Heart right ventricle (tissue), 16 donors: ENCODE results near the gene KCNQ1. TPM values are rescaled to one million over a fixed set of nuclear protein-coding genes. Genes with fewer than 3 reads are reported as not detected.
A peak's percentile ranks its signal among the peaks of the same experiment; 100 is the strongest.

Experiments
- ATAC-seq, 8 donors: fragments of 200-7000 bp; cut with Tn5 transposase; one replicate each; pipeline ENCODE4 v1.9.1; 2020; ENCODE audit warnings: mild to moderate bottlenecking in 8 of 8, moderate library complexity in 8 of 8, moderate number of reproducible peaks in 1 of 8
- DNase-seq, 2 donors: peaks; one replicate each; pipeline ENCODE4 v3.0.0-alpha.2; 2020
- H3K27ac ChIP-seq, 10 donors: fragments of 200-600 bp; sonication (generic) in 2 of 10; one replicate each; pipeline versions ENCODE4 v1.5.0 to v1.8.0; 2020 to 2022; ENCODE audit warnings: mild to moderate bottlenecking in 3 of 10
- H3K27me3 ChIP-seq, 7 donors: fragments of 200-600 bp; one replicate each; pipeline ENCODE4 v1.8.0; 2021 to 2022; ENCODE audit warnings: mild to moderate bottlenecking in 2 of 7
- H3K36me3 ChIP-seq, 9 donors: fragments of 200-600 bp; sonication (generic) in 1 of 9; one replicate each; pipeline versions ENCODE4 v1.5.0 to v1.8.0; 2020 to 2022; ENCODE audit warnings: mild to moderate bottlenecking in 2 of 9
- H3K4me1 ChIP-seq, 9 donors: fragments of 200-600 bp; sonication (generic) in 1 of 9; one replicate each; pipeline versions ENCODE4 v1.5.0 to v1.8.0; 2020 to 2022; ENCODE audit warnings: mild to moderate bottlenecking in 4 of 9
- H3K4me3 ChIP-seq, 10 donors: fragments of 200-600 bp; sonication (generic) in 2 of 10; one replicate each; pipeline versions ENCODE4 v1.5.0 to v1.8.0; 2020 to 2022; ENCODE audit warnings: mild to moderate bottlenecking in 7 of 10, moderate library complexity in 2 of 10
- H3K9me3 ChIP-seq, 11 donors: fragments of 200-600 bp in 10 of 11; sonication (generic) in 2 of 11; one replicate each; pipeline versions ENCODE4 v1.5.0 to v1.8.0; 2013 to 2022; ENCODE audit warnings: mild to moderate bottlenecking in 2 of 11, control low read depth in 1 of 11, moderate library complexity in 1 of 11
- WGBS, 2 donors: extraction: QIAGEN DNeasy Blood & Tissue Kit; methylation state at CpG; one replicate each; pipeline ENCODE4 v1.1.7; 2013; ENCODE audit warnings: inconsistent platforms in 1 of 2; 5-methylcytosine and 5-hydroxymethylcytosine counted together
- intact Hi-C, 10 donors: fragments of 100-400 bp; cut with DNase I; formaldehyde crosslinking; loops; one replicate each; pipeline versions ENCODE4 v1.11.1 to v1.14.2; 2022
- polyA plus RNA-seq, 2 donors: library from polyadenylated mRNA; stranded (reverse); fragments of 200-250 nt; gene quantifications; one replicate each; pipeline ENCODE4 v1.2.3, GENCODE V29; 2013
- total RNA-seq, 10 donors: library from RNA; stranded (reverse); fragmentation: NEBNext Ultra II Directional in 3 of 10; extraction: Animal tissue kit (Norgen Biotek cat#: 25700) in 3 of 10; gene quantifications; one replicate each; pipeline versions ENCODE4 v1.2.1 to v1.2.4, GENCODE V29; 2021 to 2023
- TF ChIP-seq, protein P1 (sequence below), 9 donors: fragments of 200-600 bp; sonication (generic) in 2 of 9; IDR thresholded peaks; one replicate each; pipeline versions ENCODE4 v1.5.0 to v1.8.0; 2021 to 2022; ENCODE audit warnings: antibody characterized with exemption in 9 of 9, mild to moderate bottlenecking in 5 of 9, moderate library complexity in 1 of 9
- donor health status: Arrhythmogenic right ventricular cardiomyopathy.
- donor health status: ischemic (EF 13 %, LVEDD 7.1; RV severe dilation, severe dysfunction).
- donor health status: healthy with polysubstance abuse.
- donor health status: DM: no; HTN: yes; CAD: no.
- donor health status: DM: no; HTN: no; CAD: no.
- donor health status: ischemic (EF 25% LVEDD 6.9; RV normal size, moderate dysfunction).
- donor health status: ischemic (EF 25% LVEDD 5.7; RV mildly dilated, moderate dysfunction).
- donor health status: healthy.
- donor health status: DM: yes; HTN: yes; CAD: no.
- donor health status: Ischemic cardiomyopathy.
- donor health status: ischemic (EF 35%, LVEDD 5.7; RV mildly dilated, moderate dysfunction).
- donor health status: nonischemic (EF 11% LVEDD 7.7; RV severe dilation, severe dysfunction).
- donor health status: DM: yes; HTN: yes; CAD: no.
- donor health status: PGD.
- donor health status: ischemic (EF 29% LVEDD 5.4; RV normal size, mild dysfunction).
- donor health status: nonischemic (EF 23%, LVEDD 6.1; RV moderate dilation, normal function).

Gene KCNQ1
- total and polyA plus RNA-seq, 12 donors: 19.9 to 48.2 (median 33.7) TPM

DNA sequence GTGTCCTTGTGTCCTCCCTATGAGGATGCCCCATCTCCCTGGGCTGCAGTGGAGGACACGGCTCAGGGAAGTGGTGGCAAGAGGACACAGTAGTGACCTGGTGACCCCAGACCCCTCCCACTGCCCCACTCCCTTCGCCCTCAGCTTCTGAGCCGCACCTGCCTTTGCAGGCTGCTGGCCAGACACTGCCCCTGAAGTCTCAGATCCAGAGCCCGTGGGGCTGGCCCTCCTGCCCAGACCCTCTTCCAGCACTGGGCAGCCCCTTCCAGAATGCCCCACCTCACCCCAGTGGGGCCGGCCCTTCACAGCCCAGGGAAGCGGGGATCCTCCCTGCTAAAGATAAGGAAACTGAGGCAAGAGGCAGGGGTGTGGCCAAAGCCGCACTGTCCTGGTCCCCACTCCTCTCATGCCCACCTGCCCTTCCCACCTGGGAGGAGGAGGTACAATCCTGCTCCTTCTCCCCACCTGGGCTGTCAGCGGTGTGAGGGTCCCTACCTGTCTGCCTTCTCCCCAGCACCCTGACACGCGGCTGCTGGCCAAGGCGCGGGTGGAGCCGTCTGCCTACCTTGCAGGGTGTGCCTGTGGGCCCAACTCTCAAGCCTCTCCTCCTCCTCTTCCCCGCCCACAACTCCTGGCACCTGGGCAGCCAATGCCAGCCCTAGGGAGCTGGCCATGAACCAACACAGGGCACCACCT, 17.8 kb upstream of the KCNQ1 start:
- WGBS, 2 donors: 87 to 92% methylated on average over 13 to 14 of the region's 14 CpGs
- Histone ChIP-seq H3K27me3 (peaks cover 0 to 8% (median 0%) of the 10 kb centered on the region in 7 donors), H3K27ac (no peak overlapping the region), H3K4me1 (no peaks in the 10 kb centered on the region), H3K36me3 (no peaks in the 10 kb centered on the region), H3K4me3 (no peak overlapping the region), H3K9me3 (no peaks in the 10 kb centered on the region)
- intact Hi-C loops: loop anchor here in 4 of 10 donors (5.0 kb wide), 2 partner anchors 460 to 465 kb away; partner anchors contain the start of gene CDKN1C (in 2 of the 4)
- TF ChIP-seq, protein P1, sequence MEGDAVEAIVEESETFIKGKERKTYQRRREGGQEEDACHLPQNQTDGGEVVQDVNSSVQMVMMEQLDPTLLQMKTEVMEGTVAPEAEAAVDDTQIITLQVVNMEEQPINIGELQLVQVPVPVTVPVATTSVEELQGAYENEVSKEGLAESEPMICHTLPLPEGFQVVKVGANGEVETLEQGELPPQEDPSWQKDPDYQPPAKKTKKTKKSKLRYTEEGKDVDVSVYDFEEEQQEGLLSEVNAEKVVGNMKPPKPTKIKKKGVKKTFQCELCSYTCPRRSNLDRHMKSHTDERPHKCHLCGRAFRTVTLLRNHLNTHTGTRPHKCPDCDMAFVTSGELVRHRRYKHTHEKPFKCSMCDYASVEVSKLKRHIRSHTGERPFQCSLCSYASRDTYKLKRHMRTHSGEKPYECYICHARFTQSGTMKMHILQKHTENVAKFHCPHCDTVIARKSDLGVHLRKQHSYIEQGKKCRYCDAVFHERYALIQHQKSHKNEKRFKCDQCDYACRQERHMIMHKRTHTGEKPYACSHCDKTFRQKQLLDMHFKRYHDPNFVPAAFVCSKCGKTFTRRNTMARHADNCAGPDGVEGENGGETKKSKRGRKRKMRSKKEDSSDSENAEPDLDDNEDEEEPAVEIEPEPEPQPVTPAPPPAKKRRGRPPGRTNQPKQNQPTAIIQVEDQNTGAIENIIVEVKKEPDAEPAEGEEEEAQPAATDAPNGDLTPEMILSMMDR (IDR thresholded peaks at IDR 0.05): no peak
- DNase-seq (peak in 1 of 2 donors; percentile 7), ATAC-seq (no peak)

DNA sequence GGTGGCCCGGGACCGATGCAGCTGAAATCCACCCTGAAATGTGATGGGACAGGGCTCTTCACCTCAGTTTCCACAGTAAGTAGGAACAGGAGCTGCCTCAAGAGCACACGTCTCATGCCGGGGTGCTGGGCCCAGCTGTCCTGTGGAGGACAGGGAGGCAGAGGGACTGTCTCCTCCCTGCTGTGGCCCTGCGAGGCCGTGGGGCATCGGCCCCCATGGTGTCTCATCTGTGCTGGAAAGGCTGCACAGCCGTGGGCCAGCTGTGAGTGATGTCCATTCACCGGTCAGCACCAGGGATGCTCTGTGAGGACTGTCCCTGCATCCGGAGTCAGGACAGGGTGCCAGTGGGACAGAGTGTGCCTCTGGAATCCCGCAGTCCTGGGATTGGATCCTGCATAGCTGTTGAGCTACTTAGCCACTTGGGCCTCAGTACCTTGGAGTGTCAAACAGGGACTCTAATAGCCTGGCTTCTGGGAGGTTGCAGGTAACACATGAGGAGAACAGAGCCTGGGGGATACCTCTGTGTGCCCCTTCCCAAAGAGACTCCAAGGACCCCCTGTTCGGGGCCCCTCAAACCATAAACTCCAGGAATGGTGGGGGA, 17.0 kb upstream of the KCNQ1 start:
- Histone ChIP-seq H3K4me3 (no peak overlapping the region), H3K9me3 (no peaks in the 10 kb centered on the region), H3K36me3 (no peaks in the 10 kb centered on the region), H3K27ac (no peak overlapping the region), H3K4me1 (no peaks in the 10 kb centered on the region), H3K27me3 (peaks cover 0 to 5% (median 0%) of the 10 kb centered on the region in 7 donors)
- DNase-seq (peak in 1 of 2 donors; percentile 8), ATAC-seq (peak in 2 of 8 donors; percentile 5 to 7)
- WGBS, 2 donors: 65 to 71% methylated on average over 12 of the region's 12 CpGs
- intact Hi-C loops: loop anchor here (1.0 to 5.0 kb wide), 6 partner anchors 103 to 464 kb away; partner anchors contain the start of gene CDKN1C (in 2 of the 10)
- TF ChIP-seq, protein P1 (IDR thresholded peaks at IDR 0.05): no peak

DNA sequence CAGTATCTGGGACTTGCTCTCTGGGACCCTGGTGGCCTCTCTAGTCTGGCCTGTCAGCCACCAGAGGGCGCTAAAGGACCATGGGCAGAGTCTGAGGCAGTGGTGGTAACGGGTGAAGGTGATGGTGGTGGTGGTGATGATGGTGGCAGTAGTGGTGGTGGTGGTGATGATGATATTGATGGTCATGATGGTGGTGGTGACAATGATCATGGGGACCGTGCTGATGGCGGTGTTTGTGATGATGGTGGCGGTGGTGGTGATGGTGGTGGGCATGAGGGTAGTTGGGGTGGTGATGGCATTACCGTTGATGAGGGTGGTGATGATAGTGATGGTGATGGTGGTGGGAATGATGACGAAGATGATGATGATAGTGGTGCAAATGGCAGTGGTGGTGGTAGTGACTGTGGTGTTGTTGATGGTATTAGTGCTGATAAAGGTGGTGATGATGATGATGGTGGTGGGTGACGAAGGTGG, 16.4 kb upstream of the KCNQ1 start:
- Histone ChIP-seq H3K27me3 (peaks cover 0 to 5% (median 0%) of the 10 kb centered on the region in 7 donors), H3K27ac (no peak overlapping the region), H3K4me3 (no peak overlapping the region), H3K4me1 (no peaks in the 10 kb centered on the region), H3K9me3 (no peaks in the 10 kb centered on the region), H3K36me3 (no peaks in the 10 kb centered on the region)
- ATAC-seq (peak; percentile 74 to 90 (median 83)), DNase-seq (peak; percentile 78 to 79)
- 51 to 64% methylated on average over 8 of the region's 8 CpGs for WGBS, 2 donors
- intact Hi-C loops: loop anchor here (1.0 to 5.0 kb wide), 6 partner anchors 102 to 464 kb away; partner anchors contain the start of gene CDKN1C (in 2 of the 10)
- TF ChIP-seq, protein P1 (IDR thresholded peaks at IDR 0.05): peak; percentile 73 to 90 (median 86)

DNA sequence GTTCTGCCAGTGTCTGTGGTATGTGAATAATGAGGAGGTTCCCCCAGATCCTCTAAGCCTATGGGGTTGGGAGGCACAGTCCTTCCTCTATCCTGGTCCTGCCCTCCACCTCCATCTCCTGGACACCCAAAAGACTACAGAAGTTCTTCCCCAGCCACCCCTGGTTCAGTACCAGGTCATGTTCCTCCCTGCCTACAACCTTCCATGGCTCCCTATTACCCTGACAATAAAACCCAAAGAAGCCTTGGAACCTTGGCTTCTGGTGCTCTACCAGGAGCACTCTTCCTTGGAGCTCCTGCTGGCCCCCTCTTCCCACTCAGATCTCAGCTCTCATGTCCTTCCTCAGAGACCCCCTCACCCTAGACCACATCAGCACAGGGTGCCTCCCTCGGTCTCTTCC, 13.4 kb upstream of the KCNQ1 start:
- intact Hi-C loops: loop anchor here in 1 of 10 donors (5.0 kb wide), 1 partner anchor 466 kb away; no protein-coding TSS in a partner anchor
- 89 to 90% methylated on average over 1 of the region's 1 CpG for WGBS, 2 donors
- no peak overlapping the region for H3K4me3 ChIP-seq

More for the DNA sequence above, 13.4 kb upstream of the KCNQ1 start:
- Histone ChIP-seq H3K9me3 (no peaks in the 10 kb centered on the region), H3K4me1 (no peaks in the 10 kb centered on the region), H3K36me3 (no peaks in the 10 kb centered on the region), H3K27ac (no peak overlapping the region), H3K27me3 (peaks cover 0 to 3% (median 0%) of the 10 kb centered on the region in 7 donors)
- DNase-seq (no peak), ATAC-seq (no peak)
- TF ChIP-seq, protein P1 (IDR thresholded peaks at IDR 0.05): no peak
